HG02981 (cell line): ENCODE measurements around the gene GRB2.
"Not testable (repeated sequence)": the region's sequence is repeated elsewhere in the genome, so short reads cannot be mapped to it uniquely, and the experiment has no call there.

Experiments
- ATAC-seq: cut with Tn5 transposase; IDR thresholded peaks from one replicate; pipeline ENCODE4 v1.9.1; 2021; ENCODE audit warnings: mild to moderate bottlenecking, moderate library complexity; ENCODE audit not compliant: unreplicated experiment

The GRB2 gene

GRCh38 chr17:75388476-75389030 is 16.9 kb downstream of the GRB2 start:
- no peak for ATAC-seq

- no peak for ATAC-seq
These were observed 17.7 kb downstream of the GRB2 start for GRCh38 chr17:75387771-75388170.

GRCh38 chr17:75386430-75386829 is 19.0 kb downstream of the GRB2 start:
- no peak for ATAC-seq

- no peak for ATAC-seq
These were observed 20.7 kb downstream of the GRB2 start for GRCh38 chr17:75384751-75385150.

GRCh38 chr17:75383842-75384195 is 21.7 kb downstream of the GRB2 start:
- ATAC-seq, result no peak

GRCh38 chr17:75380750-75381149 is 24.7 kb downstream of the GRB2 start:
- no peak for ATAC-seq

GRCh38 chr17:75380315-75380714 is 25.2 kb downstream of the GRB2 start:
- no peak for ATAC-seq

- not testable (repeated sequence) for ATAC-seq
These were observed 26.1 kb downstream of the GRB2 start for GRCh38 chr17:75379426-75379825.

- ATAC-seq, result no peak
These were observed 32.2 kb downstream of the GRB2 start for GRCh38 chr17:75373280-75373679.

- ATAC-seq, result no peak
These were observed 33.5 kb downstream of the GRB2 start for GRCh38 chr17:75371981-75372380.

- ATAC-seq, result no peak
These were observed 34.1 kb downstream of the GRB2 start for GRCh38 chr17:75371339-75371738.

GRCh38 chr17:75370286-75370915 is 35.1 kb downstream of the GRB2 start:
- no peak for ATAC-seq

- ATAC-seq, result not testable (repeated sequence)
These were observed 37.4 kb downstream of the GRB2 start for GRCh38 chr17:75367838-75368789.

GRCh38 chr17:75367312-75367711 is 38.2 kb downstream of the GRB2 start:
- ATAC-seq, result no peak

- no peak for ATAC-seq
These were observed 39.0 kb downstream of the GRB2 start for GRCh38 chr17:75366432-75366831.

GRCh38 chr17:75365931-75366275 is 39.6 kb downstream of the GRB2 start:
- no peak for ATAC-seq

- no peak for ATAC-seq
These were observed 40.2 kb downstream of the GRB2 start for GRCh38 chr17:75365009-75365930.

- no peak for ATAC-seq
These were observed 41.4 kb downstream of the GRB2 start for GRCh38 chr17:75364078-75364477.

GRCh38 chr17:75361996-75362395 is 43.5 kb downstream of the GRB2 start:
- no peak for ATAC-seq

GRCh38 chr17:75361344-75361743 is 44.1 kb downstream of the GRB2 start:
- no peak for ATAC-seq
